H7 (cell line): ENCODE results near the gene GPR78. TPM values are rescaled to one million over a fixed set of nuclear protein-coding genes. Genes with fewer than 3 reads are reported as not detected.

Source experiments
- DNase-seq: peaks from one replicate; pipeline ENCODE4 v3.0.0; 2012
- H3K27me3 ChIP-seq: 2 replicates; pipeline ENCODE4 v1.6.0; 2011; ENCODE audit warnings: mild to moderate bottlenecking, low read length; ENCODE audit not compliant: control insufficient read depth, insufficient read depth
- H3K36me3 ChIP-seq: replicated peaks from 2 replicates; pipeline ENCODE4 v1.5.1; 2011; ENCODE audit warnings: low read length; ENCODE audit not compliant: control insufficient read depth, insufficient read depth
- H3K4me3 ChIP-seq: 2 replicates; pipeline ENCODE4 v1.5.1; 2011; ENCODE audit warnings: low read depth, mild to moderate bottlenecking, control low read depth, low read length, moderate library complexity; ENCODE audit not compliant: insufficient read depth
- total RNA-seq: library from RNA; depleted of rRNA; stranded (reverse); fragments of >200 nt; shearing (Covaris generic); gene quantifications from 2 replicates; pipeline ENCODE4 v1.2.3, GENCODE V29; 2014

Gene GPR78
- total RNA-seq, 1 experiment from 2014 or later, result 1.5 TPM

DNA sequence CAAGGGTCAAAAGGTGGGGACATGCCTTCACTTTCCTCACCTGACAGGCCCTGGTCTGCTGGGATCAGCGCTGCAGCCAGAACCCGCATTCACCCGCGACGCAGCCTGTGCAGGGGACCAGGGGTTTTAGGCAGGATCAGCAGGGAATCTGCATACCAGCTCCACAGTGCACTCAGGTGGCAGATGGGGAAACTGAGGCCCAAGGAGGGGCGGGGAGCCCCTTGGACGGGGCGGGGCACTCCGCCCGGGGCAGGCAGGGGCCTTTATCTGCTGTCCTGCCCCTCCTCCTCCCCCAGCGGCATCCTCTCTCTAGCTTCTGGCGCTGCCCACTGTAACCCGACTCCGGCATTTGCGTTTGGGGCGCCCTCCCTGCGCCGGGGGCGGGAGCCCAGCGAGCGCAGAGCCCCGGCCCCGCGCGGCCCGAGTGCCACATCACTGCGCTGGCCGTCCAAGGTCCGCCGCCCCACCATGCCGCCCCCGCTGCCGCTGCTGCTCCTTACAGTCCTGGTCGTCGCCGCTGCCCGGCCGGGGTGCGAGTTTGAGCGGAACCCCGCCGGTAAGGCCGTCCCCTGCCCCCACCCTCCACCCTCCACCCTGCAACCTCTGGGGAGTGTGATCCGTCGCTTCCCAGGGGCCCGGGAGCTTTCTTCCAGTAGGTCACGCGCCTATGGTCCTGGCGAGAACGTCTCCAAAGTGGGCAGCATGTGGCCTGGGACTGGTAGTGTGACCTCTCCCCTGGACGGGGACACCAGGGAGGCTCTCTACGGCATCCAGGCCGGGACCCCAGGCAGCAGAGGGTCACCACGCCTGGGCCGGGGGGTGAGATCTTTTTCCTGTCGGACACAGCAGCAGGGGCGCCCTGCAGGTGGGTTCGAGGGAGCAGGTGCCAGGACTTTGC, 12.4 kb downstream of the GPR78 start, which contains the start of gene CPZ:
CPZ (plus strand) TSS at position 400 of the 898 bp plus-strand sequence; CDS start at position 469, 69 bp downstream.
- H3K36me3 ChIP-seq, result no peaks in the 10 kb centered on the region; the same call in 1 of the 2 replicates
- H3K4me3 ChIP-seq, result peak within 1 kb of the TSS; percentile 62
- no peaks in the 10 kb centered on the region; the same call in 1 of the 2 replicates for H3K27me3 ChIP-seq
- DNase-seq, result peak; percentile 98

- no peaks in the 10 kb centered on the region; the same call in 1 of the 2 replicates for H3K36me3 ChIP-seq
- peak overlapping the region; percentile 62 for H3K4me3 ChIP-seq
- no peaks in the 10 kb centered on the region; the same call in 1 of the 2 replicates for H3K27me3 ChIP-seq
- peak; percentile 86 for DNase-seq
These were observed 13.3 kb downstream of the GPR78 start for GRCh38 chr4:8593264-8594096.

DNA sequence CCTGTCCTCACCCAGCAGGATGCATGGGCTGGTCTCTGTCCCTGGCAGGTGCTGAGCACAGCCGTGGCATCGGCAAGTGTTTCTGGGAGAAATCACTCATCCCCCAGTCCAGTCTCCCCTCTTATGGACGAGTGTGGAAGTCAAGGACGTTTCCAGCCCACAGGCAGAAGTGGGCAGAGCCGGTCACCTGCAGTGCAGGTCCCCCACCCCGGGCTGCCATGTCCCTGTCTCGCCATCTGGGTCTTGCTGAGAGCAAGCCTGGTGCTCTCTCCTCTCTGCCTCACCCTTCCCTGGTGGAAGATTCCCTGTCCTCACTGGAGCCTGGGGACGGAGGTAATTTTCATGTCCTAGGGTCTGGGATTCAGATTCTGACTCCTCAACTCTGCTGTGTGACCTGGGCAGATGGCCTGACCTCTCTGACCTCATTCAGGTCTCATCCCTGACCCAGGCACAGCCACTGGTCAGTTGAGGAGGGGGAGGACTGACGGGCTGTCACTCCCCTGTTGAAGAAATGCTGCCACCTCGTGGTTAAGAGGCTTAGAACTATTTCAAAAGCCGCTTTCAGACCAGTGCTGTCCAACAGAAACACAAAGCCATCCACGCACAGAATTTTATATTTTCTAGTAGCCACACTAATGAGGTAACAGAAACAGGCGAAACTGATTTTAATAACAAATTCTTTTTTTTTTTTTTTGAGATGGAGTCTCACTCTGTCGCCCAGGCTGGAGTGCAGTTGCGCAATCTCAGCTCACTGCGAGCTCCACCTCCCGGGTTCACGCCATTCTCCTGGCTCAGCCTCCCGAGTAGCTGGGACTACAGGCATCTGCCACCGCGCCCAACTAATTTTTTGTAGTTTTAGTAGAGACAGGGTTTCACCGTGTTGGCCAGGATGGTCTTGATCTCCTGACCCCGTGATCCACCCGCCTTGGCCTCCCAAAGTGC, 14.2 kb downstream of the GPR78 start:
- peak; percentile 96 for DNase-seq
- H3K27me3 ChIP-seq, result no peaks in the 10 kb centered on the region; the same call in 1 of the 2 replicates
- H3K36me3 ChIP-seq, result no peaks in the 10 kb centered on the region; the same call in 1 of the 2 replicates
- no peak overlapping the region for H3K4me3 ChIP-seq

DNA sequence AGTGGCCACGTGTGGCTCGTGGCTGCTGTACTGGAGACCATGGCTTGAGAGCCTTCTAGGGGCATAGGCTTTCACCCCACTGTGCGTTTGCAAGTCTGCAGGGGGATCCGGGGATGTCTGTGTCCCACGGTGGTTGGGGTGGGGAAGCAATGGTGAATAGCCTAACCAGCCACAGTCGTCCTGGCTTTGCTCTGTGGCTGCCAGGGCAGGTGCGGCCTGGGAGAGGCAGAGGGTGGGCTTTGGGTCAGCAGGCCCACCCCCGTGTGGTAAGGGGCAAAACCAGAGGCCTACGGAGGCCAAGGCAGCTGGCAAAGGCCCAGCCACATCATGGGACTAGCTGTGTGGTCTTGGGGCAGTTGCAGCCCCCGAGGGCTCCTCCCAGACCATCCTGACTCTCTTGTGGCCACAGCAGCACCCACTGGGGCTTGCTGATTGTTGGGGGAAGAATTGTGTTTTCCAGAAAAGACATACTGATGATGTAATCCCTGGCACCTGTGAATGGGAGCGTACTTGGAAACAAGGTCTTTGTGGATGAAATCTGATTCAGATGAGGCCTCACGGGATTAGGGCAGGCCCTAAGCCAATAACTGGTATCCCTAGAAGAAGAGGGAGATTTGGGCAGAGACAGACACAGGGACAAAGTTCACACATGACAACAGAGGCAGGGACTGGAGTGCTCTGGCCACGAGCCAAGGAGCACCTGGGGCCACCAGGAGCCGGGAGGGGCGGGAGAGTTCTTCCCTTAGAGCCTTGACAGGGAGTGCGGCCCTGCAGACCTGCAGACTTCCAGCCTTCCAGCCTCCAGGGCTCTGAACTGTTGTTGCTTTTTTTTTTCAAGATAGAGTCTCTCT, 15.3 kb downstream of the GPR78 start:
- Histone ChIP-seq H3K36me3 (peaks cover 1% of the 10 kb centered on the region; the same call in 1 of the 2 replicates), H3K4me3 (no peak overlapping the region), H3K27me3 (no peaks in the 10 kb centered on the region; the same call in 1 of the 2 replicates)
- DNase-seq, result no peak

GRCh38 chr4:8596891-8597290, 16.7 kb downstream of the GPR78 start:
- Histone ChIP-seq H3K4me3 (no peak overlapping the region), H3K27me3 (no peaks in the 10 kb centered on the region; the same call in 1 of the 2 replicates), H3K36me3 (peaks cover 2% of the 10 kb centered on the region)
- DNase-seq, result no peak

DNA sequence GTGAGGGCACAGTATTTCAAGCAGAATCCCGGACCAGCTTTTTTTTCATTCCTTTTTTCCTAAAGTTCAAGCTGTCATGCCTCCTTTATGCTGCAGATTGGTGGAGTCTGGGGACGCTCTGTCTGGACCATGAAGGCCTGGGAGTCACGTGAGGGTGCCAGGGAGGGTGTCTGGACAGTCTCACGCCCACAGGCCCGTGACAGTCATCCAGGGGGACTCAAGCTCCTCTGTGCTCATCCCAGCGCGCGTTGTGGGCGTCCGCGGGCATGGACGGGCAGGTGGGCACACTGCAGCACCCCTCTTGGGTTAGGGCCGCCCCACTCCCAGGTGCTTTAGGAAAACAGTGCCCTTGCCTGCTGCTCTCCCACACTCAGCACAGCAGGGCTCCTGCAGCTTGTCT, 17.1 kb downstream of the GPR78 start:
- Histone ChIP-seq H3K27me3 (no peaks in the 10 kb centered on the region; the same call in 1 of the 2 replicates), H3K4me3 (no peak overlapping the region), H3K36me3 (peaks cover 3% of the 10 kb centered on the region)
- DNase-seq, result no peak

- Histone ChIP-seq H3K27me3 (no peaks in the 10 kb centered on the region; the same call in 1 of the 2 replicates), H3K4me3 (no peak overlapping the region), H3K36me3 (peaks cover 3% of the 10 kb centered on the region)
- no peak for DNase-seq
These were observed 17.6 kb downstream of the GPR78 start for GRCh38 chr4:8597791-8598190.

DNA sequence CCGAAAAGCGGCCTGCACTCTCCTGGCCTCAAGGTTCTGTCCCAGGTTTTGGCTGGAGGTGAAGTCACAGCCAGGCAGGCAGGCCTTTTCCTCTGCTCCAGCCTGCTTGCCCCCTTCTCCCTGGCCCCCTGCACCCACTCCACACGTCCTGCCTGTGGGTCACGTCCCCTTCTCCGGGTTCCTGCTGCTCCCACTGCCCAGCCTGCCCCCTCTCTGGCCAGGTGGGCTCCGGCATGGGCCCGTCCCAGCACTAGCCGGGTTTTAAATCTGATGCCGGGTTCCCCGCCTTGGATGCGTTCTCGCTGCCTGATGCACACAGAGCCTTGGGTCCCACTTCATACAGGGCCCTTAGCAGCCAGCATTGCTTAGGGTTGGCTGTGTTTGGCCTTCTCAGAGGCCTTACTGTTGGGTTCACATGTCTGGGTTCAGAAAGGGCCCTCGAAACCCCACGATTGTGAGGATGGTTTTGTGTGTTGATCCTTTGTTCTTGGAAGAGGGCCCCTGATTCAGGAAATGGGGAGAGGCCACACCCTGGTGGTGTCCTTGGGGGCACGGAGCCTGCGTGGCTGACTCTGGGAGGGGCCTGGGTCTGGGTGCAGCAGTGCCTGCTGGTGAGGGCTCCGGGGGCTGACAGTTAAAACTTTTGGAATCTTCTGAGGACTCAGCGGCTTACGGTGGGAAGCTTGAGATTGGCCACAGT, 18.3 kb downstream of the GPR78 start:
- no peak for DNase-seq
- no peak overlapping the region for H3K4me3 ChIP-seq
- no peaks in the 10 kb centered on the region for H3K27me3 ChIP-seq
- peaks cover 5% of the 10 kb centered on the region for H3K36me3 ChIP-seq

GRCh38 chr4:8599091-8599460, 18.9 kb downstream of the GPR78 start:
- Histone ChIP-seq H3K4me3 (no peak overlapping the region), H3K36me3 (peaks cover 5% of the 10 kb centered on the region), H3K27me3 (no peaks in the 10 kb centered on the region)
- DNase-seq, result no peak

- H3K27me3 ChIP-seq, result no peaks in the 10 kb centered on the region
- H3K4me3 ChIP-seq, result no peak overlapping the region
- no peak for DNase-seq
- peaks cover 5% of the 10 kb centered on the region for H3K36me3 ChIP-seq
These were observed 19.5 kb downstream of the GPR78 start for GRCh38 chr4:8599657-8600056.

DNA sequence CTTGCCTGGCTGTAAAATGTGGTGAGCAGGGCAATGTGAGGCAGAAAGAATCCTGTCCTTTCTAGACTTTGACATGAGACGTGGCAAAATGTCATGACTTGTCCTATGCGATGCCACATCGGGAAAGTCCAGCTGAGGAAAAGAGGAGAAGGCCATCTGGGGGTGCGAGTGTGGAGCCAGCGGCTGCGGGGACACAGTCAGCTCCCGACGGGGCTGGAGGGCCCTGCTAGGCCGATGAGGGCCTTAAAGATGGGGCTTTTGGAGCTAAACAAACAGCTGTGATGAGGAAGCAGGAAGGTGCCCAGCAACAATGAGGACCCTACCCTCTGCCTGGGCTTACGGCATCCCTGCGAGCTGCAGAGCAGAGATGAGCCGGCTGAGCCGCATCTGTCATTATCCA, 20.1 kb downstream of the GPR78 start:
- DNase-seq, result no peak
- Histone ChIP-seq H3K27me3 (no peaks in the 10 kb centered on the region), H3K4me3 (no peak overlapping the region), H3K36me3 (peaks cover 5% of the 10 kb centered on the region)

DNA sequence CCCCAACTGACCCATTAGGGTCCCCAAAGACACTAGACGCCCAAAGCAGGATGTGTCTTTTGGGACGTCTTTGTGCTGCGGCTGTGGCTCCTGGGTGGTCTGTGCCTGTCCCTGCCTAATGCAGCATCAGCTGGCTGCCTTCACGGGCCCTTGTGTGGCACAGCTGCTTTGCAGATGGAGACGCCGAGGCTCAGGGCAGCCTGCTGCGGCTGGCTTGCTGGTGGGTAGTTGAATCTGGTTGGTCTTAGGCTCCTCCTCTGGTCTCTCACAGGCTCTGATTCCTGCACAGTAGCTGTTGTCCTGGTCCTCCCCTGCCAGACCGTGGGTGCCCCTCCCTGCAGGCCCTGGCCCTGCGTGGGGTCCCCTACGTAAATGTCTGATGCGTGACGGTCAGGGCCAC, 20.5 kb downstream of the GPR78 start:
- Histone ChIP-seq H3K36me3 (peaks cover 5% of the 10 kb centered on the region), H3K27me3 (no peaks in the 10 kb centered on the region), H3K4me3 (no peak overlapping the region)
- no peak for DNase-seq

GRCh38 chr4:8601086-8601485, 20.9 kb downstream of the GPR78 start:
- no peak for DNase-seq
- Histone ChIP-seq H3K4me3 (no peak overlapping the region), H3K27me3 (no peaks in the 10 kb centered on the region)

More at GRCh38 chr4:8601086-8601485, 20.9 kb downstream of the GPR78 start:
- H3K36me3 ChIP-seq, result peaks cover 5% of the 10 kb centered on the region
